DOHH2 (cell line): ENCODE data around the gene THG1L.
A peak's percentile ranks its signal among the peaks of the same experiment; 100 is the strongest.
"Not testable (repeated sequence)": the region's sequence is repeated elsewhere in the genome, so short reads cannot be mapped to it uniquely, and the experiment has no call there.

Experiments used
- H3F3A ChIP-seq: fragments of 200-600 bp; sonication (generic), shearing (Covaris generic); 2 replicates; pipeline ENCODE4 v1.6.0; 2016; ENCODE audit warnings: antibody characterized with exemption, mild to moderate bottlenecking; ENCODE audit not compliant: control insufficient read depth, insufficient read depth
- H3K27ac ChIP-seq: fragments of 200-600 bp; sonication (generic); 2 replicates; pipeline ENCODE4 v1.5.1; 2014; ENCODE audit warnings: low read depth, mild to moderate bottlenecking, low read length, moderate library complexity
- H3K27me3 ChIP-seq: fragments of 200-600 bp; sonication (generic); 2 replicates; pipeline ENCODE4 v1.6.1; 2014; ENCODE audit warnings: mild to moderate bottlenecking, low read length, mixed read lengths; ENCODE audit not compliant: control insufficient read depth
- H3K36me3 ChIP-seq: fragments of 200-600 bp; sonication (generic); 2 replicates; pipeline ENCODE4 v1.6.1; 2014; ENCODE audit warnings: mild to moderate bottlenecking, low read length, moderate library complexity, mixed read lengths; ENCODE audit not compliant: control insufficient read depth
- H3K4me1 ChIP-seq: fragments of 200-600 bp; sonication (generic); 2 replicates; pipeline ENCODE4 v1.6.1; 2014; ENCODE audit warnings: mild to moderate bottlenecking, low read length, mixed read lengths; ENCODE audit not compliant: control insufficient read depth
- H3K4me2 ChIP-seq: fragments of 200-600 bp; sonication (generic); 2 replicates; pipeline ENCODE4 v1.6.0; 2014; ENCODE audit warnings: mild to moderate bottlenecking, low read length, moderate library complexity
- H3K4me3 ChIP-seq: fragments of 200-600 bp; sonication (generic); 2 replicates; pipeline ENCODE4 v1.5.1; 2014; ENCODE audit warnings: mild to moderate bottlenecking, low read length, mixed read lengths
- H3K79me2 ChIP-seq: fragments of 200-600 bp; sonication (generic); 2 replicates; pipeline ENCODE4 v1.6.1; 2014; ENCODE audit warnings: mild to moderate bottlenecking, low read length, mixed read lengths; ENCODE audit not compliant: control insufficient read depth
- H3K9me2 ChIP-seq: fragments of 200-600 bp; sonication (generic); replicated peaks from 2 replicates; pipeline ENCODE4 v1.6.1; 2014; ENCODE audit warnings: mild to moderate bottlenecking, low read length, mixed read lengths; ENCODE audit not compliant: control insufficient read depth
- H3K9me3 ChIP-seq: fragments of 200-600 bp; sonication (generic); 2 replicates; pipeline ENCODE4 v1.6.1; 2014; ENCODE audit warnings: antibody characterized with exemption, low read length, mixed read lengths; ENCODE audit not compliant: control insufficient read depth, insufficient read depth
- H4K20me1 ChIP-seq: fragments of 200-600 bp; sonication (generic); 2 replicates; pipeline ENCODE4 v1.6.0; 2014; ENCODE audit warnings: low read depth, mild to moderate bottlenecking, antibody characterized with exemption, low read length, moderate library complexity; ENCODE audit not compliant: control insufficient read depth, insufficient read depth
- CTCF ChIP-seq: fragments of 200-600 bp; sonication (generic); IDR thresholded peaks from one replicate; pipeline ENCODE4 v1.5.1; 2014; ENCODE audit warnings: antibody characterized with exemption, mild to moderate bottlenecking, low read depth, low read length; ENCODE audit not compliant: poor library complexity, severe bottlenecking
- EZH2phosphoT487 ChIP-seq: fragments of 200-600 bp; sonication (generic); IDR thresholded peaks from 2 replicates; pipeline ENCODE4 v1.6.1; 2017; ENCODE audit warnings: borderline replicate concordance, mild to moderate bottlenecking, antibody characterized with exemption, low read length, moderate library complexity, mixed read lengths

THG1L gene

GRCh38 chr5:157689942-157690689 lies 41.1 kb upstream of the THG1L start:
- Histone ChIP-seq H3K27me3 (no peaks in the 10 kb centered on the region), H3K4me1 (no peaks in the 10 kb centered on the region), H3K79me2 (no peaks in the 10 kb centered on the region), H3K4me3 (no peak overlapping the region), H3K36me3 (no peaks in the 10 kb centered on the region), H3K27ac (no peak overlapping the region), H3K9me3 (no peaks in the 10 kb centered on the region; the same call in 1 of the 2 replicates), H4K20me1 (no peaks in the 10 kb centered on the region), H3K9me2 (no peaks in the 10 kb centered on the region), H3K4me2 (no peak overlapping the region), H3F3A (no peaks in the 10 kb centered on the region)
- TF ChIP-seq CTCF (peak; percentile 19), EZH2phosphoT487 (no peak)

- no peak overlapping the region for H3K27ac ChIP-seq
- H3K36me3 ChIP-seq = no peaks in the 10 kb centered on the region
- TF ChIP-seq CTCF = no peak
- no peak for TF ChIP-seq EZH2phosphoT487
- no peaks in the 10 kb centered on the region for H3K9me2 ChIP-seq
- H3K4me2 ChIP-seq = no peak overlapping the region
- no peaks in the 10 kb centered on the region for H3K79me2 ChIP-seq
- no peaks in the 10 kb centered on the region; the same call in 1 of the 2 replicates for H3K9me3 ChIP-seq
- no peaks in the 10 kb centered on the region for H3K4me1 ChIP-seq
- H3K27me3 ChIP-seq = no peaks in the 10 kb centered on the region
- no peak overlapping the region for H3K4me3 ChIP-seq
- no peaks in the 10 kb centered on the region for H4K20me1 ChIP-seq
- H3F3A ChIP-seq = no peaks in the 10 kb centered on the region
These were observed 40.4 kb upstream of the THG1L start for GRCh38 chr5:157690690-157691433.

GRCh38 chr5:157693816-157694215 lies 37.4 kb upstream of the THG1L start:
- H3K4me3 ChIP-seq, H3K4me2 ChIP-seq, H3K79me2 ChIP-seq, H3K27me3 ChIP-seq, H4K20me1 ChIP-seq, H3F3A ChIP-seq, H3K36me3 ChIP-seq, H3K27ac ChIP-seq, H3K9me3 ChIP-seq, H3K4me1 ChIP-seq, H3K9me2 ChIP-seq: not testable (repeated sequence)

GRCh38 chr5:157696154-157696553 lies 35.1 kb upstream of the THG1L start:
- not testable (repeated sequence) for H4K20me1 ChIP-seq, H3K27ac ChIP-seq, H3K4me2 ChIP-seq, H3K36me3 ChIP-seq, H3K4me1 ChIP-seq, H3K4me3 ChIP-seq, H3K9me2 ChIP-seq, H3F3A ChIP-seq, H3K27me3 ChIP-seq, H3K79me2 ChIP-seq
- peaks cover 14% of the 10 kb centered on the region for H3K9me3 ChIP-seq

GRCh38 chr5:157698674-157699073 lies 32.5 kb upstream of the THG1L start:
- peaks cover 19% of the 10 kb centered on the region for H3K9me3 ChIP-seq
- H3K79me2 ChIP-seq, H3K27me3 ChIP-seq, H3K4me1 ChIP-seq, H3K36me3 ChIP-seq, H3K27ac ChIP-seq, H3K4me2 ChIP-seq, H4K20me1 ChIP-seq, H3K9me2 ChIP-seq, H3F3A ChIP-seq, H3K4me3 ChIP-seq: not testable (repeated sequence)
